Measurements from ENCODE around the gene MYOCD.

The MYOCD gene

GRCh38 chr17:12686486-12686885, 20.8 kb downstream of the MYOCD start (continued):
- no peak for TF ChIP-seq ZNF16 (tag by site-specific recombination; IDR thresholded peaks at IDR 0.05; ENCODE audit: low read depth)
- no peak for TF ChIP-seq TSHZ1 (tag by site-specific recombination; IDR thresholded peaks at IDR 0.05; ENCODE audit: borderline replicate concordance)
- no peak for TF ChIP-seq GLI2 (tag by site-specific recombination; IDR thresholded peaks at IDR 0.05; ENCODE audit: borderline replicate concordance, low read depth)
- no peak for TF ChIP-seq ZNF707 (tag by site-specific recombination; IDR thresholded peaks at IDR 0.05)

GRCh38 chr17:12688382-12688781, 22.7 kb downstream of the MYOCD start:
- Histone ChIP-seq H3K4me3 (ENCODE audit: low read depth, low read length) (no peak overlapping the region), H3K4me1 (ENCODE audit: control insufficient read depth, insufficient read depth, low read length) (no peaks in the 10 kb centered on the region), H3K36me3 (ENCODE audit: control insufficient read depth in 2 of 2, insufficient read depth in 1 of 2, low read length in 2 of 2) (no peaks in the 10 kb centered on the region), H3K27ac (ENCODE audit: extremely low read depth, low read depth, low read length) (no peak overlapping the region), H3K9me3 (ENCODE audit: control insufficient read depth, insufficient read depth, low read depth, low read length) (no peaks in the 10 kb centered on the region)
- no peak for TF ChIP-seq ZNF707 (tag by site-specific recombination; IDR thresholded peaks at IDR 0.05)
- TF ChIP-seq ZNF366 (tag by site-specific recombination; conservative IDR thresholded peaks at IDR 0.05) = peak; percentile 97
- no peak for TF ChIP-seq ZNF692 (tag by site-specific recombination; IDR thresholded peaks at IDR 0.05)
- TF ChIP-seq ZNF544 (tag by site-specific recombination; IDR thresholded peaks at IDR 0.05) = 0 out of 2 replicates have a peak, but pooled peaks have one; percentile 39
- ChIA-PET CTCF (no interaction called here), POLR2A (no interaction called here)

- H3K9me3 ChIP-seq (ENCODE audit: control insufficient read depth, insufficient read depth, low read depth, low read length) = no peaks in the 10 kb centered on the region
- ChIA-PET CTCF (interaction anchor here (0.8 to 2.7 kb wide), 5 partner anchors 8 to 311 kb away, joined by 3 to 11 read pairs (median 5); no protein-coding TSS in a partner anchor), POLR2A (interaction anchor here (0.7 kb wide), 1 partner anchor 26 kb away, joined by 3 read pairs; no protein-coding TSS in a partner anchor)
- H3K36me3 ChIP-seq (ENCODE audit: control insufficient read depth in 2 of 2, insufficient read depth in 1 of 2, low read length in 2 of 2) = no peaks in the 10 kb centered on the region
- no peak overlapping the region for H3K4me3 ChIP-seq (ENCODE audit: low read depth, low read length)
- no peaks in the 10 kb centered on the region for H3K4me1 ChIP-seq (ENCODE audit: control insufficient read depth, insufficient read depth, low read length)
- no peak overlapping the region for H3K27ac ChIP-seq (ENCODE audit: extremely low read depth, low read depth, low read length)
- TF ChIP-seq ZNF560 (tag by site-specific recombination; IDR thresholded peaks at IDR 0.05; ENCODE audit: borderline replicate concordance) = no peak
- no peak for TF ChIP-seq ZNF221 (tag by site-specific recombination; IDR thresholded peaks at IDR 0.05; ENCODE audit: borderline replicate concordance)
- no peak for TF ChIP-seq ZBTB17 (tag by site-specific recombination; IDR thresholded peaks at IDR 0.05)
- no peak for TF ChIP-seq YY2 (tag by site-specific recombination; IDR thresholded peaks at IDR 0.05)
- no peak for TF ChIP-seq PRDM4 (tag by site-specific recombination; IDR thresholded peaks at IDR 0.05)
- no peak for TF ChIP-seq SALL2 (tag by site-specific recombination; IDR thresholded peaks at IDR 0.05; ENCODE audit: borderline replicate concordance)
- no peak for TF ChIP-seq ZNF10 (tag by site-specific recombination; IDR thresholded peaks at IDR 0.05)
- TF ChIP-seq ZNF23 (tag by site-specific recombination; IDR thresholded peaks at IDR 0.05; ENCODE audit: borderline replicate concordance) = no peak
- TF ChIP-seq ZNF555 (tag by site-specific recombination; conservative IDR thresholded peaks at IDR 0.05) = no peak
- TF ChIP-seq ZNF596 (tag by site-specific recombination; IDR thresholded peaks at IDR 0.05) = no peak
- TF ChIP-seq ZNF488 (tag by site-specific recombination; IDR thresholded peaks at IDR 0.05) = no peak
- no peak for TF ChIP-seq ZBTB11 (tag by site-specific recombination; conservative IDR thresholded peaks at IDR 0.05; ENCODE audit: low read depth)
Measured at GRCh38 chr17:12691173-12691572, 25.5 kb downstream of the MYOCD start.
